ENCODE data around the gene PRPF39.
"Not testable (repeated sequence)": the region's sequence is repeated elsewhere in the genome, so short reads cannot be mapped to it uniquely, and the experiment has no call there.

The PRPF39 gene

DNA sequence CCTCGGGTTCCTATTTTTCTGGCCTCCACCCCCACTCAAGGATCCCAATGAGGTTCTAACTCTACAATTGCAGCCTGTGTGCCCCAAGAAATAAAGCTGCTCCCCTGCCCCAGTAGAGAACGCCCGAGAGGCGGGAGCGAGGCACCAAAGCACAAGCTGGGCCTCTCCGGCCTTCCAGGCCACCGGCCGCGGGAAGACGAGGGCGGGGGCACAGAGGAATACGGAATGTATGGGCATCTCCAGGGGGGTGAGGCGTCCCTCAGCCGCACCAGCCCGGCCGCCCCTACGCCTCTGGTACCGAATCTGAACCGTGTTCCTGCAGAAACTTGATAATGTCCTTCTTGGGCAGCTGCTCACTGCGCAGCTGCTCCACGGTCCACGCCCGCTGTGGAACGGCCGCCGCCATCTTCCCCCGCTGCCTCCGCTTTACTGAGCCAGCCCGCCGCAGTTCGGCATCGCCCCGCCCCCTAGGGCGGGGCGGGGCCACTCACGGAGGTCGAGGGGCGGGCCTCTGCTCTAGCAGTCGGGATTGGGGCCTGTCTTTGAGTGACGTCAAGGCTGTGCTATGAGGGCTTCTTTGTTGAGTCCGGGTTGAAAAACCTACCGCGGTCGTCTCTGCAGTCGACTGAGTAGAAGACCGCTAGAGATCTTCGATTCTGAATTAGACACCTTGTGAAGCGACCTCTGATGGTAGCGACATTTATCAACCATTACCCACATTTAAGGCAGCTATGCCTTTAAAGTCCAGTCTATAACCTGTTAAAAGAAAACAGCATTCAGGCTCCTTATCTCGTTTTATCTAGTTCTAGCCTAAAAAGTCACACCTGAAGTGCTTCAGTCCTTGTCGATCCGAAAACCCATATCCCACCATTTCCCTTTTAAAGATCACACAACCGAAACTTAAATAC is 50.4 kb downstream of the PRPF39 start, which contains the start of gene FKBP3:
TSS of gene FKBP3 (minus strand) at position 431 of the 908 bp plus-strand sequence. CDS start at position 406, 25 bp downstream.
- peak within 1 kb of the TSS; percentile 68 for H3K4me3 ChIP-seq (ENCODE audit: low read depth, low read length)
- DNase-seq (ENCODE audit: low read depth): peak; percentile 97

DNA sequence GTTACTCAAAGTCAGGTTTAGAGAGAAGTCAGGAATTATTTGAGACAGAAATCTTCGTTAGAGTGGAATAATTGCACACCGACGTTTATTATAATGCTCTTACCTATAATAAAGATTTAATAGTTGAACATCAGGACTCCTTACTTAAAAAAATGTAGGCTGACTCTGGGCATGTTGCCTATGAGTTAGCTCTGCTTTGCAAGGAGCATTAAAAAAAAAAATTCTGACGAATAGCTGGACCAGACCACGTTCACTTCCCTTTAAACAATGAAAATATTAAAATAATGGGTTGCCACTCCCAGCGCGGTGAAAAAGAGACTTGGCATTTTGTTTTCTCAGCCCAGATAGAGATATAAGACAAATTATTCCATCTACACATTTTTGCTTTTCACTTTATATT is 51.2 kb downstream of the PRPF39 start:
- no peak for DNase-seq (ENCODE audit: low read depth)
- peak overlapping the region; percentile 68 for H3K4me3 ChIP-seq (ENCODE audit: low read depth, low read length)

DNA sequence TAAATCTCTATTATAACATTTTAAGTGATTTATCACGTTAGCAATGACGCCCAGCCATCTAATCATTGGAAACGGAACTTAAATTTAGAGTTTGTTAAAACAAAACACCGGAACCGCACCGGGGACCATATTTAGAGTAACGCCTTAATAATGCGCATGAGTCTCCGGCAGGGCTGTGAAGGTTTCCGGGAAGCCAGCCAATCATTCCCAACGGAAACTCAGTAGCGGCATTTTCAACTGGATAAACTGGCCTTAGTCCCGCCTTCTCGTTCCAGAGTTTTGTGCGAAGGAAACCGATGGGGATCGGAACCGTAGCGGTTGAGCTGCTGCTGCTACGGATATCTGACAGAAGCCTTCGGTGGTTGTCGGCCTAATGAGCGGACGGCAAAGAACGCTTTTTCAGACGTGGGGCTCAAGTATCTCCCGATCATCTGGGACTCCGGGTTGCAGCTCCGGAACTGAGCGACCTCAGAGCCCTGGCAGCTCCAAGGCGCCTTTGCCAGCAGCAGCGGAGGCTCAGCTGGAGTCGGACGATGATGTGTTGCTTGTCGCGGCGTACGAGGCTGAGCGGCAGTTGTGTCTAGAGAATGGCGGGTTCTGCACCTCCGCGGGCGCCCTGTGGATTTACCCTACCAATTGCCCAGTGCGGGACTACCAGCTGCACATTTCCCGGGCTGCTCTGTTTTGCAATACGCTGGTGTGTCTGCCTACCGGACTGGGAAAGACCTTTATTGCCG is 51.9 kb downstream of the PRPF39 start, which contains the start of gene FANCM:
TSS of gene FANCM (plus strand) at position 272 of the 737 bp plus-strand sequence. CDS start at position 374, 102 bp downstream.
- peak; percentile 92 for DNase-seq (ENCODE audit: low read depth)
- H3K4me3 ChIP-seq (ENCODE audit: low read depth, low read length): peak within 1 kb of the TSS; percentile 68

DNA sequence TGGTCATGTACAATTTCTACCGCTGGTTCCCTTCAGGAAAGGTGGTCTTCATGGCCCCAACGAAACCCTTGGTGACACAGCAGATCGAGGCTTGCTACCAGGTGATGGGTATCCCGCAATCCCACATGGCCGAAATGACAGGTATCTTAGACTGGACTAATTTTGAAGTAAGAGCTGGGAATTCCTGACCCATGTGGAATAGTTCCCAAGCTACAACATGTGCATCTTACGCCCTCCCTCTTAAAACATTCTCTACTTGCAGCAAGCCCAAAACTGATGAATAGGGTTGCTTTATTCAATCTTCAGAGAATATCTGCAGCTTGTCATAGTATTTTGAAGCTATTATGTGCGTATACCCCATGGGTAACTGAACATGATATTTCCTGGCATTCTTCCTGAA is 52.5 kb downstream of the PRPF39 start:
- DNase-seq (ENCODE audit: low read depth): no peak
- H3K4me3 ChIP-seq (ENCODE audit: low read depth, low read length): peak overlapping the region; percentile 68

DNA sequence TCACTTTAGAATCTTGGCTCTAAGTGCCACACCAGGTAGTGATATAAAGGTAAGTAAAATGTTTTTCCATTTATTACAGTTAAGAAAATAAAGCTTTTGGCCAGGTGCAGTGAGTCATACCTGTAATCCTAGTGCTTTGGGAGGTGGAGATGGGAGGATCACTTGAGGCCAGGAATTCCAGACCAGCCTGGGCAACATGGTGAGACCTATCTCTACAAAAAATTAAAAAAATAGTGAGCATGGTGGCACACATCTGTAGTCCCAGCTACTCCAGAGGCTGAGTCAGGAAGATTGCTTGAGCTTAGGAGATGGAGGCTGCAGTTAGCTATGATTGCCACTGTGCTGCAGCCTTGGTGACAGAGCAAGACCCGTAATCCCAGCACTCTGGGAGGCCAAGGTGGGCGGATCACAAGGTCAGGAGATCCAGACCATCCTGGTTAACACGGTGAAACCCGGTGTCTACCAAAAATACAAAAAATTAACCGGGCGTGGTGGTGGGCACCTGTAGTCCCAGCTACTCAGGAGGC is 56.8 kb downstream of the PRPF39 start:
- DNase-seq (ENCODE audit: low read depth): no peak
- H3K4me3 ChIP-seq (ENCODE audit: low read depth, low read length): no peak overlapping the region

DNA sequence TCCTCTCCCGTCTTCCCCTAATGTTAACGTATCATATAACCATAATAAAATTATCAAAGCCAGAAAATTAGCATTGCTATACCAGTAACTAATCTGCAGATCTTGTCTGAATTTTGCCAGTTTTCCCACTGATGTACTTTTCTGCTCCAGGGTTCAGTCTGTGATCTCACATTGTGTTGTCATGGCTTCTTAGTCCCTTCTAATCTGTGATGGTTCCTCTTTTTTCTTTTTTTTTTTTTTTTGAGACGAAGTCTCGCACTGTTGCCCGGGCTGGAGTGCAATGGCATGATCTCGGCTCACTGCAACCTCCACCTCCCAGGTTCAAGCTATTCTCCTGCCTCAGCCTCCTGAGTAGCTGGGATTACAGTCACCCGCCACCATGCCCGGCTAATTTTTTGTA is 58.2 kb downstream of the PRPF39 start:
- not testable (repeated sequence) for DNase-seq (ENCODE audit: low read depth); H3K4me3 ChIP-seq (ENCODE audit: low read depth, low read length)

DNA sequence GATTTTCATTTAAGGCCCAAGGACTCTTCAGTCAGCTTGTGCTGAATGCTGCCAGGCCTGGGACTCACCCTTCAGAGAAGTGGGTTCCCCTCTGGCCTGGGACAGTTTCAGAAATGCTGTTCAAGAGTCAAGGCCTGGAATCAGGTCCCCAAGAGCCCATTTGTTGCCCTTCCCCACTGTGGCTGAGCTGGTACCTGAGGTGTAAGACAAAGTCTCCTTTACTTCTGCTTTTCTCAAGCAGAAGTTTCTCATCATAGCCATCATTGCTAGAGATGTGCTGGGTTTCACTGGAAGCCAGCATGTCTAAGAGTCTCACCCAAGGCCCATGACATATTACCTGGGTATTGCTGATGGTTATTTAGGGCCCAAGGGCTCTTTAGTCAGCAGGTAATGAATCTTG is 60.7 kb downstream of the PRPF39 start:
- no peak for DNase-seq (ENCODE audit: low read depth)
- H3K4me3 ChIP-seq (ENCODE audit: low read depth, low read length): no peak overlapping the region

DNA sequence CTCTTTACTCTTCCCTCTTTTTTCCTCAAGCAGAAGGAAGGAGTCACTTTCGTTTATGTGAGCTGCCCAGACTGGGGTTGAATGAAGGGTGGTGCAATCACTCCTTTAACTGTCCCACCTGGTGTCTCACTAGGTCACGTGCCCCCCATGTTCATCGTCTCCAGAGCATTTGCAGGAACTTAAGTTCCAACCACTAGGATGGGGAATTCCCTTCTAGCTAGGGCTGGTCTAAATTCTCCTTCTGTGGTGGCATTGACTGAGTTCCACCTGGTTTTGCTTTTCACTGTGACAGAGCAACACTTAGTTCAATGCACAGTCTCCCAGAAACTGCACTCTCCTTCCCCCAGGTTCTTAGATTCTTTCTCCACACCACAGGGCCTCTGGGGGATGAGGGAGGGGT is 61.3 kb downstream of the PRPF39 start:
- DNase-seq (ENCODE audit: low read depth): no peak
- H3K4me3 ChIP-seq (ENCODE audit: low read depth, low read length): no peak overlapping the region

DNA sequence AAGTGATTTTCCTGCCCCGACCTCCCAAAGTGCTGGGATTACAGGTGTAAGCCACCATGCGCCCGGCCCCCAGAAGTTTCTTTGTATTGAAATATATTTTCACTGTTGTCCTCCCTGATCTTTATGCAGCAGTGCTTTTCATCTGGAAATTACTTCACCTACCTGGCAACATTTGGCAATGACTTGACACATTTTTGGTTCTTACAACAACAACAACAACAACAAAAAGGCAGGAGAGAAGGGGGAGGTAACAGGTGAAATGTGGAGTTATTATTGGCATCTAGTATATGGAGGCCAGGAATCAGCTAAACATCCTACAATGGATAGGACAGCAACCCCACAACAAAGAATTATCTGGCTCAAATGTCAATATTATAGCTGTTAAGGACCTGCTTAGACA is 65.7 kb downstream of the PRPF39 start:
- no peak for DNase-seq (ENCODE audit: low read depth)
- no peak overlapping the region for H3K4me3 ChIP-seq (ENCODE audit: low read depth, low read length)

DNA sequence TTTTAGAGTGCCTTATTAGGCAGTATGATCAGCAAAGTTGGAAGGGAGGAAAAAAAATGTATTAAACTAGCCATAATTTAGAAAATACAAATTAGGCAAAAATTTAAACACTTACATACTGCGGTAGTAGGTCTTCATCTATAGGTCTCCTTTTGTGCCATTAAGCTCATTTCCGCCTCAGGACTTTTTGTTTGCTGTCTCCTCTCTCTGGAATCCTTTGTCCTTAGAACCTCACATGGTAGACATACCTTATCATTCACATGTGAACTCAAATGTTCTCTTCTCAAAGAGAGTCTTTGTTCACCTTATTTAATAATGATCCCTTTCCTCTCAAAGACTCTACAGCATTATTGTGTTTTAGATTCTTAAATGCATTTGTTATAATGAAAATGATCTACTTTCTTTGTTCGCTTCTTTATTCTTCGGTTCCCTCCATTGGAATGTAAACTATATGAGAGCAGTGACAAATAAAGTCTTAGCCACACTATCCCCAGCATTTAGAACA is 66.5 kb downstream of the PRPF39 start:
- H3K4me3 ChIP-seq (ENCODE audit: low read depth, low read length): no peak overlapping the region

DNA sequence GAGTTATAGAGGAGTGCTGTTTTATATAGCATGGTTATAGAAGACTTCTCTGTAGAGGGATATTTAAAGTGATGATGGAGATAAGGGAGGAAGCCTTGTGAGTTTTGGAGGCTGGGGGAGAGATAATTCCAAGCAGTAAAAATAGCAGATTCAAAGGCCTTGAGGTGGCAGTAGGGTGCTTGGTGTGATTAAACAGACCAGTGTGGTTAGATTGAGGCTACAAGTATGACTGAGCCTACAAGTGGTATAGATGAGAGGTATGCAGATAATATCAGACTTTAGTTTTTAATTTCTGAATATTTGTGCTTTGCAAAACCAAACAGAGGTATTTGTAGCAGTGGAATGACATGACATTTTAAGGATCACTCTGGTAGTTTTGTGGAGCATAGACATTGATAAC is 72.2 kb downstream of the PRPF39 start:
- no peak overlapping the region for H3K4me3 ChIP-seq (ENCODE audit: low read depth, low read length)
- DNase-seq (ENCODE audit: low read depth): no peak

More for the DNA sequence above, 66.5 kb downstream of the PRPF39 start:
- DNase-seq (ENCODE audit: low read depth): no peak
